Esophagus squamous epithelium (tissue), 4 donors: ENCODE results near the gene SUPT3H.

Experiments
- POLR2A ChIP-seq, 4 donors: fragments of 450-650 bp; IDR thresholded peaks; one replicate each; pipeline ENCODE4 v1.6.1; 2017; ENCODE audit warnings: antibody characterized with exemption in 4 of 4, mild to moderate bottlenecking in 4 of 4, moderate library complexity in 3 of 4
- TF ChIP-seq, protein P1 (sequence below), 6 experiments: fragments of 450-650 bp in 4 of 6; fragments of 200-600 bp in 2 of 6; sonication (generic) in 2 of 6; IDR thresholded peaks; one replicate each; pipeline ENCODE4 v1.5.1; 2016 to 2019; ENCODE audit warnings: antibody characterized with exemption in 6 of 6, mild to moderate bottlenecking in 4 of 6, moderate library complexity in 4 of 6

DNA sequence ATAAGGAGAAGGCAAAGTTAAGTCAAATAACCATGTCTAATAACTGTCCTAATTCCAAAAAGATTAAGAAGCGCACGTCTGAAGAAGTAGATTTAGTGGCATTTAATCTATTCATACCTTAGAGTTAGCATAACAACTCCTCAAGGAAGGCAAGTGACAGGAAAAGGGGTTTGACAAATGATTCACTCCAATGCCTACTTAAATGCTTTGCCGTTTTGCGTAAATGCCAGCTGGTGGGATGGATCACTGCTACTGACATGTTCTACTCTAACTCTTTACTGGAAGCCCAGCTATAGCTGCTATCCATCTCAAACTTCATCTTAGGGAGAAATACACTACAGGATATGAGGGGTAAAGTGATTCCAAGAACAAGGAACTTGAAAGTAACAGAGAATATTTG lies 396.9 kb downstream of the SUPT3H start:
- TF ChIP-seq, protein P1, sequence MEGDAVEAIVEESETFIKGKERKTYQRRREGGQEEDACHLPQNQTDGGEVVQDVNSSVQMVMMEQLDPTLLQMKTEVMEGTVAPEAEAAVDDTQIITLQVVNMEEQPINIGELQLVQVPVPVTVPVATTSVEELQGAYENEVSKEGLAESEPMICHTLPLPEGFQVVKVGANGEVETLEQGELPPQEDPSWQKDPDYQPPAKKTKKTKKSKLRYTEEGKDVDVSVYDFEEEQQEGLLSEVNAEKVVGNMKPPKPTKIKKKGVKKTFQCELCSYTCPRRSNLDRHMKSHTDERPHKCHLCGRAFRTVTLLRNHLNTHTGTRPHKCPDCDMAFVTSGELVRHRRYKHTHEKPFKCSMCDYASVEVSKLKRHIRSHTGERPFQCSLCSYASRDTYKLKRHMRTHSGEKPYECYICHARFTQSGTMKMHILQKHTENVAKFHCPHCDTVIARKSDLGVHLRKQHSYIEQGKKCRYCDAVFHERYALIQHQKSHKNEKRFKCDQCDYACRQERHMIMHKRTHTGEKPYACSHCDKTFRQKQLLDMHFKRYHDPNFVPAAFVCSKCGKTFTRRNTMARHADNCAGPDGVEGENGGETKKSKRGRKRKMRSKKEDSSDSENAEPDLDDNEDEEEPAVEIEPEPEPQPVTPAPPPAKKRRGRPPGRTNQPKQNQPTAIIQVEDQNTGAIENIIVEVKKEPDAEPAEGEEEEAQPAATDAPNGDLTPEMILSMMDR (IDR thresholded peaks at IDR 0.05) = no peak
- TF ChIP-seq POLR2A (IDR thresholded peaks at IDR 0.05) = no peak
